GM12865 (cell line): Measurements from ENCODE around the gene JAKMIP1.

Source experiments
- DNase-seq: peaks from one replicate; pipeline ENCODE4 v3.0.0; 2010; ENCODE audit warnings: low read depth
- H3K4me3 ChIP-seq: 2 replicates; pipeline ENCODE4 v1.5.1; 2011; ENCODE audit warnings: mild to moderate bottlenecking, low read depth, low read length, control low read depth
- TF ChIP-seq, protein P1 (sequence below): IDR thresholded peaks from 2 replicates; pipeline ENCODE4 v1.5.1; 2011; ENCODE audit warnings: low read length, control low read depth, low read depth, inconsistent platforms; ENCODE audit not compliant: insufficient read depth; ENCODE audit errors: missing control alignments

JAKMIP1 gene

GRCh38 chr4:6115342-6115741 is 85.0 kb downstream of the JAKMIP1 start:
- no peak overlapping the region for H3K4me3 ChIP-seq
- TF ChIP-seq, protein P1, sequence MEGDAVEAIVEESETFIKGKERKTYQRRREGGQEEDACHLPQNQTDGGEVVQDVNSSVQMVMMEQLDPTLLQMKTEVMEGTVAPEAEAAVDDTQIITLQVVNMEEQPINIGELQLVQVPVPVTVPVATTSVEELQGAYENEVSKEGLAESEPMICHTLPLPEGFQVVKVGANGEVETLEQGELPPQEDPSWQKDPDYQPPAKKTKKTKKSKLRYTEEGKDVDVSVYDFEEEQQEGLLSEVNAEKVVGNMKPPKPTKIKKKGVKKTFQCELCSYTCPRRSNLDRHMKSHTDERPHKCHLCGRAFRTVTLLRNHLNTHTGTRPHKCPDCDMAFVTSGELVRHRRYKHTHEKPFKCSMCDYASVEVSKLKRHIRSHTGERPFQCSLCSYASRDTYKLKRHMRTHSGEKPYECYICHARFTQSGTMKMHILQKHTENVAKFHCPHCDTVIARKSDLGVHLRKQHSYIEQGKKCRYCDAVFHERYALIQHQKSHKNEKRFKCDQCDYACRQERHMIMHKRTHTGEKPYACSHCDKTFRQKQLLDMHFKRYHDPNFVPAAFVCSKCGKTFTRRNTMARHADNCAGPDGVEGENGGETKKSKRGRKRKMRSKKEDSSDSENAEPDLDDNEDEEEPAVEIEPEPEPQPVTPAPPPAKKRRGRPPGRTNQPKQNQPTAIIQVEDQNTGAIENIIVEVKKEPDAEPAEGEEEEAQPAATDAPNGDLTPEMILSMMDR: no peak
- DNase-seq: no peak

- TF ChIP-seq, protein P1: no peak
- H3K4me3 ChIP-seq: no peak overlapping the region
- DNase-seq: no peak
These were observed 85.7 kb downstream of the JAKMIP1 start for GRCh38 chr4:6114601-6115000.

- TF ChIP-seq, protein P1: no peak
- no peak for DNase-seq
- no peak overlapping the region for H3K4me3 ChIP-seq
These were observed 86.2 kb downstream of the JAKMIP1 start for GRCh38 chr4:6114181-6114580.

GRCh38 chr4:6113641-6114040 is 86.7 kb downstream of the JAKMIP1 start:
- DNase-seq: no peak
- H3K4me3 ChIP-seq: no peak overlapping the region
- TF ChIP-seq, protein P1: no peak

- no peak for DNase-seq
- TF ChIP-seq, protein P1: no peak
These were observed 87.6 kb downstream of the JAKMIP1 start for GRCh38 chr4:6112606-6113290.

GRCh38 chr4:6111354-6111960 is 88.9 kb downstream of the JAKMIP1 start:
- H3K4me3 ChIP-seq: no peak overlapping the region
- TF ChIP-seq, protein P1: no peak
- DNase-seq: no peak

More at GRCh38 chr4:6112606-6113290, 87.6 kb downstream of the JAKMIP1 start:
- no peak overlapping the region for H3K4me3 ChIP-seq
